OCI-LY1 (cell line): ENCODE measurements around the gene ANKRD7.

Source experiments
- EZH2 ChIP-seq: fragments of 200-600 bp; sonication (generic), shearing (Covaris generic); IDR thresholded peaks from 2 replicates; pipeline ENCODE4 v1.8.0; 2017; ENCODE audit warnings: borderline replicate concordance, mixed run types, mild to moderate bottlenecking, antibody characterized with exemption, low read length, moderate library complexity, mixed read lengths
- TF ChIP-seq, protein P1 (sequence below): fragments of 200-600 bp; sonication (generic), shearing (Covaris generic); IDR thresholded peaks from 2 replicates; pipeline ENCODE4 v1.5.1; 2017; ENCODE audit warnings: mild to moderate bottlenecking, antibody characterized with exemption, low read length, moderate library complexity, mixed read lengths

DNA sequence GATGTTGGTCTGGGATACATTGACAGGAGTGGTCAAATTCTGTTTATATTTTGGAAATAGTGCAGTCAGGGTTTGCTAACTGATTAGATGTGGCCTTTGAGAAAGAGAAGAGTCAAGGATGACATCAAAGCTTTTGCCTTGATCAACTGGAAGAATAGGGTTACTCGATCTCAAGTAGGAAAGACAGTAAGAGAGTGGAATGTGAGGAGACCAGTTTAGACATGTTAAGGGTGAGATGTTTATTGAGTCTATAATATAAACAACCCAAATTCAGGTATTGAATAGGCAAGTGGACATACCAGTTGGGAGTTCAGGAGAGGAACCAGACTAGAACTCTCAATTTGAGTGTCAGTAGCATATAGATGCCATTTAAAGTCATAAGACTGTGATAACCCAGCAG, 1.9 kb upstream of the ANKRD7 start:
- TF ChIP-seq, protein P1, sequence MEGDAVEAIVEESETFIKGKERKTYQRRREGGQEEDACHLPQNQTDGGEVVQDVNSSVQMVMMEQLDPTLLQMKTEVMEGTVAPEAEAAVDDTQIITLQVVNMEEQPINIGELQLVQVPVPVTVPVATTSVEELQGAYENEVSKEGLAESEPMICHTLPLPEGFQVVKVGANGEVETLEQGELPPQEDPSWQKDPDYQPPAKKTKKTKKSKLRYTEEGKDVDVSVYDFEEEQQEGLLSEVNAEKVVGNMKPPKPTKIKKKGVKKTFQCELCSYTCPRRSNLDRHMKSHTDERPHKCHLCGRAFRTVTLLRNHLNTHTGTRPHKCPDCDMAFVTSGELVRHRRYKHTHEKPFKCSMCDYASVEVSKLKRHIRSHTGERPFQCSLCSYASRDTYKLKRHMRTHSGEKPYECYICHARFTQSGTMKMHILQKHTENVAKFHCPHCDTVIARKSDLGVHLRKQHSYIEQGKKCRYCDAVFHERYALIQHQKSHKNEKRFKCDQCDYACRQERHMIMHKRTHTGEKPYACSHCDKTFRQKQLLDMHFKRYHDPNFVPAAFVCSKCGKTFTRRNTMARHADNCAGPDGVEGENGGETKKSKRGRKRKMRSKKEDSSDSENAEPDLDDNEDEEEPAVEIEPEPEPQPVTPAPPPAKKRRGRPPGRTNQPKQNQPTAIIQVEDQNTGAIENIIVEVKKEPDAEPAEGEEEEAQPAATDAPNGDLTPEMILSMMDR = no peak
- TF ChIP-seq EZH2 = no peak
